ENCODE results near the gene KRTAP6-1. TPM values are rescaled to one million over a fixed set of nuclear protein-coding genes. Genes with fewer than 3 reads are reported as not detected.

The KRTAP6-1 gene
- total RNA-seq, 1 donor from 2014 or later = not detected

- DNase-seq (ENCODE audit: low spot score) = no peak
These were observed 36.0 kb downstream of the KRTAP6-1 start for GRCh38 chr21:30577766-30578165.

DNA sequence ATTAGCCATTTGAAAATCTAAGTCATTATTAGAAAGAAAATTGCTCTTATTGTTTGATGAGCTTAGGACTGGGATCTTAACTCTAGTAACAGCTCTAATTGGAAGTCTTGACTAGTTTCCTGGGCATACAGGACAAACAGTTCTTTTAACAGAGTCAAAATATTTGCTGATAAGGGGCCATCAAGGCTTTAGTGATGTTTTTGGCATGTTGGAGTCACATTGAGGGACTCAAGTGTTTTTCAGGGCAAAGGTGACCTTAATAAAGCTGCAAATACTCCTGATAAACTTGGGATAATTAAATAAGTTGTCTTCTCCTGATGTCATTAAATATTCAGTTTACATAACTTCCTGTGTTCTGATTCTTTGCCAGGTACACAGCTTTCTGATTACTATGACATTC, 46.1 kb downstream of the KRTAP6-1 start:
- no peak for DNase-seq (ENCODE audit: low spot score)

DNA sequence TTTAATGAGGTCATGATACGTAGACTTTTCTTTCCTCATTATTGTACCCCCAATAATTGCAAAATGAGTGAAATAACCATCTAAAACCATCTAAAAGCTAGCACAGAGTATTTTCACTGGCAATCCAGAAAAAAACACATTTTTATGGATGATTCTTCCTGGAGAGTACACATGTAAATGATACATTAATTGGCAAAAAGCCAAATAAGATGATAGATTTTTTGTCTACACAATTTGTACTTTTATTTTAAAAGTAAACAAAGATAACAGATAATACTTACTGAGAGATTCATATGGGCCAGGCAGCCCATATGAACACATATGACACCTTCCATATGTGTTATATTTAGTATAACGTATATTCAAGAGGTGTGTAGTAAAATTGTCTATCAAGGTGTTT, 50.1 kb downstream of the KRTAP6-1 start:
- no peak for DNase-seq (ENCODE audit: low spot score)

Other genes starting within 250 kb of the KRTAP6-1 start
- not detected for gene KRTAP13-2, start 241.7 kb downstream of the KRTAP6-1 start, total RNA-seq
- not detected for gene KRTAP13-1, start 217.9 kb downstream of the KRTAP6-1 start, total RNA-seq
- not detected for gene KRTAP13-3, start 188.0 kb downstream of the KRTAP6-1 start, total RNA-seq
- not detected for gene KRTAP13-4, start 183.7 kb downstream of the KRTAP6-1 start, total RNA-seq
- not detected for gene KRTAP15-1, start 173.7 kb downstream of the KRTAP6-1 start, total RNA-seq
- gene KRTAP19-1, start 133.6 kb downstream of the KRTAP6-1 start, total RNA-seq = not detected
- gene KRTAP19-2, start 126.5 kb downstream of the KRTAP6-1 start, total RNA-seq = not detected
- not detected for gene KRTAP19-3, start 121.9 kb downstream of the KRTAP6-1 start, total RNA-seq
- not detected for gene KRTAP19-4, start 116.8 kb downstream of the KRTAP6-1 start, total RNA-seq
- gene KRTAP19-5, start 111.8 kb downstream of the KRTAP6-1 start, total RNA-seq = not detected
- gene KRTAP19-6, start 72.1 kb downstream of the KRTAP6-1 start, total RNA-seq = not detected
- gene KRTAP19-7, start 52.6 kb downstream of the KRTAP6-1 start, total RNA-seq = not detected
- not detected for gene KRTAP22-2, start 23.5 kb downstream of the KRTAP6-1 start, total RNA-seq
- not detected for gene KRTAP6-3, start 21.5 kb downstream of the KRTAP6-1 start, total RNA-seq
- gene KRTAP6-2, start 15.0 kb downstream of the KRTAP6-1 start, total RNA-seq = not detected
- gene KRTAP22-1, start 12.8 kb downstream of the KRTAP6-1 start, total RNA-seq = not detected
- not detected for gene KRTAP20-1, start 2.5 kb upstream of the KRTAP6-1 start, total RNA-seq
- gene KRTAP20-4, start 6.7 kb upstream of the KRTAP6-1 start, total RNA-seq = not detected
- not detected for gene KRTAP20-2, start 21.3 kb upstream of the KRTAP6-1 start, total RNA-seq
- not detected for gene KRTAP20-3, start 28.9 kb upstream of the KRTAP6-1 start, total RNA-seq
- not detected for gene KRTAP21-3, start 104.8 kb upstream of the KRTAP6-1 start, total RNA-seq
- gene KRTAP21-2, start 133.3 kb upstream of the KRTAP6-1 start, total RNA-seq = not detected
- not detected for gene KRTAP21-1, start 141.5 kb upstream of the KRTAP6-1 start, total RNA-seq
- gene KRTAP8-1, start 199.3 kb upstream of the KRTAP6-1 start, total RNA-seq = not detected
- gene KRTAP7-1, start 215.8 kb upstream of the KRTAP6-1 start, total RNA-seq = not detected